HepG2 (cell line): ENCODE results near the gene MEAF6. TPM values are rescaled to one million over a fixed set of nuclear protein-coding genes. Genes with fewer than 3 reads are reported as not detected.

ENCODE experiments used
- ATAC-seq: fragments of 200-7000 bp; cut with Tn5 transposase; 3 replicates; pipeline ENCODE4 v1.9.1; 2020; ENCODE audit warnings: mild to moderate bottlenecking, moderate library complexity
- BruUV-seq: library from RNA; stranded (reverse); fragments of 400-500 nt; replicated peaks from 2 replicates; lab custom pipeline; 2021; lab: Mats Ljungman, UMichigan
- CTCF ChIA-PET: fragments of 300-600 bp; formaldehyde crosslinking; extraction: SDS; loops from one replicate; lab custom pipeline; 2021; ENCODE audit warnings: low total read pairs, inconsistent platforms, low intra/inter-chr PET ratio; lab: Yijun Ruan, JAX
- POLR2A ChIA-PET: fragments of 350-600 bp; sonication (Branson Sonifier 250); formaldehyde crosslinking; loops from one replicate; lab custom pipeline; 2020; ENCODE audit warnings: antibody characterized with exemption, inconsistent platforms; lab: Yijun Ruan, JAX
- DNase-seq: peaks from one replicate; pipeline ENCODE4 v3.0.0-alpha.2; 2015; ENCODE audit warnings: low spot score
- FAIRE-seq: peaks from 3 replicates; lab custom pipeline; 2011; peaks lifted over from hg19 to GRCh38; lab: Jason Lieb, UNC
- H2AFZ ChIP-seq: one replicate; pipeline ENCODE4 v1.6.1; 2011; ENCODE audit warnings: low read length, inconsistent platforms
- H3K27ac ChIP-seq: fragments of 300-600 bp; 3 replicates; pipeline ENCODE4 v1.8.0; 2011; ENCODE audit warnings: mixed run types, mild to moderate bottlenecking, mixed read lengths, low read length, inconsistent platforms; ENCODE audit not compliant: insufficient read depth; ENCODE audit errors: extremely low read length
- H3K27me3 ChIP-seq, 2 experiments: fragments of 200-600 bp in 1 of 2; 2 replicates in 1 of 2; 3 replicates in 1 of 2; pipeline versions ENCODE4 v1.6.0 to v1.8.0; 2011; ENCODE audit warnings: low read length in 2 of 2, mild to moderate bottlenecking in 2 of 2, moderate library complexity in 2 of 2, inconsistent platforms in 1 of 2; ENCODE audit not compliant: insufficient read depth in 2 of 2, control insufficient read depth in 1 of 2
- H3K36me3 ChIP-seq, 2 experiments: fragments of 200-600 bp in 1 of 2; replicated peaks in 1 of 2; 2 replicates in 1 of 2; 3 replicates in 1 of 2; pipeline versions ENCODE4 v1.5.1 to v1.8.0; 2011; ENCODE audit warnings: low read length in 2 of 2, inconsistent platforms in 1 of 2; ENCODE audit not compliant: insufficient read depth in 2 of 2, control insufficient read depth in 1 of 2
- H3K4me1 ChIP-seq: 2 replicates; pipeline ENCODE4 v1.5.1; 2012; ENCODE audit warnings: low read length, inconsistent platforms; ENCODE audit not compliant: insufficient read depth
- H3K4me2 ChIP-seq: 2 replicates; pipeline ENCODE4 v1.6.0; 2011; ENCODE audit warnings: low read depth, low read length, inconsistent platforms
- H3K4me3 ChIP-seq, 3 experiments: fragments of 200-600 bp in 1 of 3; sonication (generic), shearing (Covaris generic) in 1 of 3; replicated peaks in 1 of 3; 2 replicates each; pipeline ENCODE4 v1.5.1; 2011 to 2016; ENCODE audit warnings: low read length in 3 of 3, inconsistent platforms in 2 of 3, low read depth in 2 of 3, mild to moderate bottlenecking in 2 of 3, control low read depth in 1 of 3, mixed read lengths in 1 of 3; ENCODE audit not compliant: insufficient read depth in 1 of 3
- H3K79me2 ChIP-seq: one replicate; pipeline ENCODE4 v1.6.1; 2011; ENCODE audit warnings: low read length, inconsistent platforms; ENCODE audit not compliant: insufficient read depth
- H3K9ac ChIP-seq: 2 replicates; pipeline ENCODE4 v1.6.0; 2011; ENCODE audit warnings: mild to moderate bottlenecking, low read depth, low read length, inconsistent platforms; ENCODE audit not compliant: insufficient read depth
- H3K9me3 ChIP-seq: 2 replicates; pipeline ENCODE4 v1.5.1; 2012; ENCODE audit warnings: mild to moderate bottlenecking, low read length
- H4K20me1 ChIP-seq: 2 replicates; pipeline ENCODE4 v1.6.0; 2011; ENCODE audit warnings: inconsistent platforms, mild to moderate bottlenecking, low read length, moderate library complexity; ENCODE audit not compliant: insufficient read depth
- ARNT2 ChIP-seq: sonication (generic); formaldehyde crosslinking; IDR thresholded peaks from 2 replicates; pipeline ENCODE4 v1.8.0; 2022; ENCODE audit warnings: mild to moderate bottlenecking, low read depth, missing genetic modification reagents, moderate library complexity
- GPBP1L1 ChIP-seq: sonication (generic); formaldehyde crosslinking; IDR thresholded peaks from 2 replicates; pipeline ENCODE4 v1.5.0; 2020; ENCODE audit warnings: mild to moderate bottlenecking, missing genetic modification reagents
- MAFK ChIP-seq, 2 experiments: IDR thresholded peaks in 1 of 2; conservative IDR thresholded peaks in 1 of 2; 2 replicates each; pipeline ENCODE4 v1.6.1; 2011; ENCODE audit warnings: improper control_type of control experiment in 2 of 2, low read length in 2 of 2
- PLSCR1 ChIP-seq: sonication (generic); formaldehyde crosslinking; IDR thresholded peaks from 2 replicates; pipeline ENCODE4 v1.5.0; 2020; ENCODE audit warnings: missing genetic modification reagents, mild to moderate bottlenecking, borderline replicate concordance
- SAP130 ChIP-seq: IDR thresholded peaks from 2 replicates; pipeline ENCODE4 v1.6.1; 2016; ENCODE audit warnings: low read depth
- SMC3 ChIP-seq: IDR thresholded peaks from 2 replicates; pipeline ENCODE4 v1.6.1; 2011; ENCODE audit warnings: low read length, improper control_type of control experiment
- ZNF274 ChIP-seq: sonication (generic); formaldehyde crosslinking; IDR thresholded peaks from 2 replicates; pipeline ENCODE4 v1.5.1; 2020; ENCODE audit warnings: mild to moderate bottlenecking, missing genetic modification reagents
- ZNF350 ChIP-seq: sonication (generic); formaldehyde crosslinking; IDR thresholded peaks from 2 replicates; pipeline ENCODE4 v1.4.0; 2020; ENCODE audit warnings: mild to moderate bottlenecking, low read depth, missing genetic modification reagents, borderline replicate concordance
- WGBS: methylation state at CpG from one replicate; pipeline ENCODE4 v1.1.6; 2017; ENCODE audit warnings: low lambda C conversion rate; 5-methylcytosine and 5-hydroxymethylcytosine counted together
- in situ Hi-C: cut with HindIII; loops from 2 replicates; pipeline ENCODE4 v1.10.0; 2017; ENCODE audit warnings: low pct_unique_long_range_greater_than_20kb; ENCODE audit not compliant: extremely low pct_ligation_motif_present
- intact Hi-C: fragments of 100-400 bp; cut with micrococcal nuclease; formaldehyde crosslinking; loops from one replicate; pipeline ENCODE4 v1.10.0; 2022; ENCODE audit not compliant: unreplicated experiment
- polyA plus RNA-seq, 8 experiments: library from polyadenylated mRNA; depleted of rRNA in 3 of 8; stranded (reverse) in 7 of 8; unstranded in 1 of 8; fragments of >200 nt; fragmentation: Illumina TruSeq in 4 of 8; extraction: Trizol in 4 of 8; gene quantifications; 2 replicates each; pipeline versions ENCODE4 v1.2.1 to v1.2.3, GENCODE V29; 2011 to 2016; ENCODE audit warnings: low read depth in 4 of 8, missing spikeins in 1 of 8, mixed read lengths in 1 of 8; ENCODE audit not compliant: insufficient read depth in 1 of 8
- total RNA-seq, 5 experiments: library from RNA; depleted of rRNA; stranded (reverse); fragments of >200 nt; fragmentation: Illumina TruSeq; extraction: Trizol; gene quantifications; 2 replicates each; pipeline ENCODE4 v1.2.3, GENCODE V29; 2016; ENCODE audit warnings: low read depth in 1 of 5
- TF ChIP-seq, protein P1 (sequence below): sonication (generic); formaldehyde crosslinking; IDR thresholded peaks from 2 replicates; pipeline ENCODE4 v1.4.0; 2020; ENCODE audit warnings: missing genetic modification reagents, borderline replicate concordance

The MEAF6 gene
- total and polyA plus RNA-seq, 2 of the 13 experiments (the other 11 are each of a cell fraction or from before 2014, with no cell fraction given): 29.5 to 45.6 TPM

DNA sequence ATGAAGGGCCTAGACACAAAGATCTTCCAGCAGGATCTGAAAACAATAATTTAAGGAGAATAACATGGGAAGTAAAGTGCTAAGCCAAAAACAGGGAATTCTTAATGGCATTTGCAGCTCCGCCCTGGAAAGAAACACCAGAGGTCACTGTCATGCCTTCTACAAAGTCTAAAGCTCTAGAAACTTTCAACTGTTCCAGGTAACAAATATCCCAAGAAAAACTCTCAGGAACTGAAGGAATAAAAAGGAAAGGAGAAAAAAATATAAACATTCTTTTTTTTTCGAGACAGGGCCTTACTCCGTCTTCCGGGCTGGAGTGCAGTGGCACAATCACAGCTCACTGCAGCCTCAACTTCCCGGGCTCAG, 27.0 kb downstream of the MEAF6 start:
- intact Hi-C loops (loop anchor here (1.0 kb wide), 1 partner anchor 32 kb away; no protein-coding TSS in a partner anchor), in situ Hi-C loops (loop anchor here (5.0 kb wide), 1 partner anchor 35 kb away; no protein-coding TSS in a partner anchor)
- POLR2A ChIA-PET: interaction anchor here (0.9 to 4.3 kb wide), 4 partner anchors 11 to 33 kb away, joined by 3 to 57 read pairs (median 6); partner anchors contain the start of gene ZC3H12A
- no peak overlapping the region for H3K4me3 ChIP-seq
- BruUV-seq: no TSS peak
- H3K27ac ChIP-seq: no peak overlapping the region
- whole genome bisulfite sequencing: 80% methylated on average over 5 of the region's 5 CpGs
- H3K4me2 ChIP-seq: no peak overlapping the region
- no peaks in the 10 kb centered on the region for H3K9me3 ChIP-seq
- ATAC-seq (no peak), FAIRE-seq (no peak), DNase-seq (no peak)
- TF ChIP-seq GPBP1L1 (CRISPR knock-in tag) (no peak), ARNT2 (CRISPR knock-in tag) (0 out of 2 replicates have a peak, but pooled peaks have one; percentile 18)
- no peaks in the 10 kb centered on the region for H3K79me2 ChIP-seq
- H2AFZ ChIP-seq: no peak overlapping the region
- H3K36me3 ChIP-seq: peaks cover 12 to 33% of the 10 kb centered on the region in 2 experiments
- H3K27me3 ChIP-seq: no peaks in the 10 kb centered on the region
- CTCF ChIA-PET: interaction anchor here (1.1 to 3.2 kb wide), 4 partner anchors 13 to 32 kb away, joined by 3 to 61 read pairs (median 7); partner anchors contain the start of gene ZC3H12A
- no peak overlapping the region for H3K9ac ChIP-seq
- H3K4me1 ChIP-seq: peaks cover 10% of the 10 kb centered on the region
- no peaks in the 10 kb centered on the region for H4K20me1 ChIP-seq

- ATAC-seq: peak; percentile 73
- in situ Hi-C loops (loop anchor here (5.0 kb wide), 1 partner anchor 35 kb away; no protein-coding TSS in a partner anchor), intact Hi-C loops (loop anchor here (1.0 kb wide), 1 partner anchor 32 kb away; no protein-coding TSS in a partner anchor)
- CTCF ChIA-PET: interaction anchor here (1.1 to 3.2 kb wide), 4 partner anchors 13 to 32 kb away, joined by 3 to 61 read pairs (median 7); partner anchors contain the start of gene ZC3H12A
- WGBS: 33% methylated on average over 7 of the region's 10 CpGs
- no TSS peak for BruUV-seq
- Histone ChIP-seq H3K4me3 (no peak overlapping the region), H3K9me3 (no peaks in the 10 kb centered on the region), H3K79me2 (no peaks in the 10 kb centered on the region), H4K20me1 (no peaks in the 10 kb centered on the region), H3K9ac (no peak overlapping the region), H2AFZ (no peak overlapping the region), H3K27ac (no peak overlapping the region), H3K36me3 (peaks cover 14 to 37% of the 10 kb centered on the region in 2 experiments), H3K27me3 (no peaks in the 10 kb centered on the region), H3K4me1 (peaks cover 10% of the 10 kb centered on the region), H3K4me2 (no peak overlapping the region)
- peak; percentile 82 for FAIRE-seq
- POLR2A ChIA-PET: interaction anchor here (0.7 to 4.3 kb wide), 7 partner anchors 10 to 33 kb away, joined by 3 to 57 read pairs (median 3); partner anchors contain the start of gene ZC3H12A
- peak; percentile 47 for DNase-seq
- TF ChIP-seq ARNT2 (CRISPR knock-in tag) (0 out of 2 replicates have a peak, but pooled peaks have one; percentile 21), SAP130 (CRISPR knock-in tag) (0 out of 2 replicates have a peak, but pooled peaks have one; percentile 24), SMC3 (peak; percentile 65), ZNF350 (no peak), PLSCR1 (CRISPR knock-in tag) (no peak), ZNF274 (CRISPR knock-in tag) (0 out of 2 replicates have a peak, but pooled peaks have one; percentile 36), MAFK (conservative IDR thresholded peaks at IDR 0.05 in 1 of 2, IDR thresholded peaks at IDR 0.05 in 1 of 2; ENCODE audit: low read length in 2 of 2) (peak; percentile 52 to 58)
- TF ChIP-seq, protein P1, sequence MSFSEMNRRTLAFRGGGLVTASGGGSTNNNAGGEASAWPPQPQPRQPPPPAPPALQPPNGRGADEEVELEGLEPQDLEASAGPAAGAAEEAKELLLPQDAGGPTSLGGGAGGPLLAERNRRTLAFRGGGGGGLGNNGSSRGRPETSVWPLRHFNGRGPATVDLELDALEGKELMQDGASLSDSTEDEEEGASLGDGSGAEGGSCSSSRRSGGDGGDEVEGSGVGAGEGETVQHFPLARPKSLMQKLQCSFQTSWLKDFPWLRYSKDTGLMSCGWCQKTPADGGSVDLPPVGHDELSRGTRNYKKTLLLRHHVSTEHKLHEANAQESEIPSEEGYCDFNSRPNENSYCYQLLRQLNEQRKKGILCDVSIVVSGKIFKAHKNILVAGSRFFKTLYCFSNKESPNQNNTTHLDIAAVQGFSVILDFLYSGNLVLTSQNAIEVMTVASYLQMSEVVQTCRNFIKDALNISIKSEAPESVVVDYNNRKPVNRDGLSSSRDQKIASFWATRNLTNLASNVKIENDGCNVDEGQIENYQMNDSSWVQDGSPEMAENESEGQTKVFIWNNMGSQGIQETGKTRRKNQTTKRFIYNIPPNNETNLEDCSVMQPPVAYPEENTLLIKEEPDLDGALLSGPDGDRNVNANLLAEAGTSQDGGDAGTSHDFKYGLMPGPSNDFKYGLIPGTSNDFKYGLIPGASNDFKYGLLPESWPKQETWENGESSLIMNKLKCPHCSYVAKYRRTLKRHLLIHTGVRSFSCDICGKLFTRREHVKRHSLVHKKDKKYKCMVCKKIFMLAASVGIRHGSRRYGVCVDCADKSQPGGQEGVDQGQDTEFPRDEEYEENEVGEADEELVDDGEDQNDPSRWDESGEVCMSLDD (CRISPR knock-in tag): no peak
Observed at GRCh38 chr1:37486680-37487618, 27.6 kb downstream of the MEAF6 start.
